ENCODE data around the gene EYA4. TPM values are rescaled to one million over a fixed set of nuclear protein-coding genes. Genes with fewer than 3 reads are reported as not detected.

The EYA4 gene
- total RNA-seq (2014; rRNA removed; shearing (Covaris generic)): 34.6 and 39.3 TPM in 2 replicates

GRCh38 chr6:133241086-133241900 is at the start of gene EYA4:
Gene EYA4 (plus strand): TSS chr6:133241357. CDS start chr6:133274781, 33,424 bp downstream.

All from A375 (cell line).